ENCODE data around the gene ZBTB6.

DNA sequence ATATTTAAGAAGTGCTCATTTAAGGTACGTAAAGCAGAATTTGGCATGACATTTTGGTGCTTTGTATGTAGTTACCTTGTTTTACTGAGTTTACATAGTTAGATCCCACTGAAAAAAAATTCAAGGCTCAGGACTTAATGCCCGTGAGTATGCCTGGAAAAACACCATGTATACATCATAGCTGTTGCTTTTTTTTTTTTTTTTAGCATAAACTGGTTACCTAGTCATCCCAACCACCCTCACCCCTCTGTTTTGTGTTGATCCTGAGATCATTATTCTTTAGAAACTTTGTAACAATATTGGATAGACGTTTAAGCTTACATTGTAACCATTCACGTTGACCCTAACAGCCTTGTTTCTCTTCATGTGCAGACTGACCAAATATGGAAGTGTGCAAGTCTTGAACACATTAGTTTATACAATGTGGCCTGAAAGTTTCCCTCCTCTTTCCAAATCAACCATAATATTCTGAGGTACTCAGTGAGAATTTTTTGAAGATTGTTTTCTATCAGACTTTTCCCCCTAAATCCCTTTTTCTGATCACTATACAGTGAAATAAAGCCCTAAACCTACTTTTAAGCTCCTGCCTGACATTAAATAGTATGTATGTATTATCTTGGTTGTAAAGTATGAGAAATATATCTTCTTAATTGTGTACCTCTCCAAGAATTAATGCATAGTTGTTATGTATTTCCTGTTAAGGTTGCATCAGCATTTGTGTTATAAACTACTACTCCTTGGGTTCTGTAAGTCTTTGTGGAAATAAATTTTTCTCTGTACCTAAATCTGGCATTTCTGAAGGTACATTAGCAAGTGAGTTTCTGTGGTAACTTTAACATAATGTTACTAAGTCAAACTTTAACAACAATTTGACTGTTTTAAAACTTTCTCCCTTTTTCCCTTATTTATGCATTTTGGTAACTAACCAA lies 32.1 kb upstream of the ZBTB6 start:
- TF ChIP-seq ZNF8 (CRISPR knock-in tag; IDR thresholded peaks at IDR 0.05): no peak
- TF ChIP-seq, protein P1, sequence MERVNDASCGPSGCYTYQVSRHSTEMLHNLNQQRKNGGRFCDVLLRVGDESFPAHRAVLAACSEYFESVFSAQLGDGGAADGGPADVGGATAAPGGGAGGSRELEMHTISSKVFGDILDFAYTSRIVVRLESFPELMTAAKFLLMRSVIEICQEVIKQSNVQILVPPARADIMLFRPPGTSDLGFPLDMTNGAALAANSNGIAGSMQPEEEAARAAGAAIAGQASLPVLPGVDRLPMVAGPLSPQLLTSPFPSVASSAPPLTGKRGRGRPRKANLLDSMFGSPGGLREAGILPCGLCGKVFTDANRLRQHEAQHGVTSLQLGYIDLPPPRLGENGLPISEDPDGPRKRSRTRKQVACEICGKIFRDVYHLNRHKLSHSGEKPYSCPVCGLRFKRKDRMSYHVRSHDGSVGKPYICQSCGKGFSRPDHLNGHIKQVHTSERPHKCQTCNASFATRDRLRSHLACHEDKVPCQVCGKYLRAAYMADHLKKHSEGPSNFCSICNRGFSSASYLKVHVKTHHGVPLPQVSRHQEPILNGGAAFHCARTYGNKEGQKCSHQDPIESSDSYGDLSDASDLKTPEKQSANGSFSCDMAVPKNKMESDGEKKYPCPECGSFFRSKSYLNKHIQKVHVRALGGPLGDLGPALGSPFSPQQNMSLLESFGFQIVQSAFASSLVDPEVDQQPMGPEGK (CRISPR knock-in tag; IDR thresholded peaks at IDR 0.05; ENCODE audit: borderline replicate concordance): no peak
- no peak for TF ChIP-seq OSR1 (CRISPR knock-in tag; IDR thresholded peaks at IDR 0.05)
- TF ChIP-seq SNAI2 (CRISPR knock-in tag; IDR thresholded peaks at IDR 0.05): no peak
- TF ChIP-seq CSDC2 (CRISPR knock-in tag; IDR thresholded peaks at IDR 0.05): no peak
- TF ChIP-seq, protein P2, sequence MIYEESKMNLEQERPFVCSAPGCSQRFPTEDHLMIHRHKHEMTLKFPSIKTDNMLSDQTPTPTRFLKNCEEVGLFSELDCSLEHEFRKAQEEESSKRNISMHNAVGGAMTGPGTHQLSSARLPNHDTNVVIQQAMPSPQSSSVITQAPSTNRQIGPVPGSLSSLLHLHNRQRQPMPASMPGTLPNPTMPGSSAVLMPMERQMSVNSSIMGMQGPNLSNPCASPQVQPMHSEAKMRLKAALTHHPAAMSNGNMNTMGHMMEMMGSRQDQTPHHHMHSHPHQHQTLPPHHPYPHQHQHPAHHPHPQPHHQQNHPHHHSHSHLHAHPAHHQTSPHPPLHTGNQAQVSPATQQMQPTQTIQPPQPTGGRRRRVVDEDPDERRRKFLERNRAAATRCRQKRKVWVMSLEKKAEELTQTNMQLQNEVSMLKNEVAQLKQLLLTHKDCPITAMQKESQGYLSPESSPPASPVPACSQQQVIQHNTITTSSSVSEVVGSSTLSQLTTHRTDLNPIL (CRISPR knock-in tag; IDR thresholded peaks at IDR 0.05; ENCODE audit: low read depth): no peak
- no peak for TF ChIP-seq ZFP3 (CRISPR knock-in tag; IDR thresholded peaks at IDR 0.05)
- TF ChIP-seq ESRRG (CRISPR knock-in tag; IDR thresholded peaks at IDR 0.05): no peak
- no peak for TF ChIP-seq ARNTL (CRISPR knock-in tag; IDR thresholded peaks at IDR 0.05; ENCODE audit: borderline replicate concordance, low read depth)

Data from SK-N-SH treated with all-trans-retinoic acid at 6 μM for 48 hours (cell line).